PC-9 (cell line): ENCODE measurements around the gene NLRP13. TPM values are rescaled to one million over a fixed set of nuclear protein-coding genes. Genes with fewer than 3 reads are reported as not detected.
"Not testable (repeated sequence)": the region's sequence is repeated elsewhere in the genome, so short reads cannot be mapped to it uniquely, and the experiment has no call there.

Experiments
- BruUV-seq: library from RNA; stranded (reverse); fragments of 400-500 nt; replicated peaks from 2 replicates; lab custom pipeline; 2021; lab: Mats Ljungman, UMichigan
- CTCF ChIA-PET: fragments of 300-600 bp; sonication (Branson Sonifier 250); formaldehyde crosslinking; loops from one replicate; lab custom pipeline; 2022; ENCODE audit warnings: antibody characterized with exemption; lab: Charles Lee
- POLR2A ChIA-PET: fragments of 300-600 bp; sonication (Branson Sonifier 250); formaldehyde crosslinking; loops from one replicate; lab custom pipeline; 2022; ENCODE audit warnings: antibody characterized with exemption; ENCODE audit not compliant: unreplicated experiment; lab: Charles Lee
- DNase-seq, 2 experiments: peaks; one replicate each; pipeline versions ENCODE4 v3.0.0 to v3.0.0-alpha.2; 2015 to 2022; ENCODE audit warnings: mixed read lengths in 1 of 2
- H2AFZ ChIP-seq: fragments of 200-600 bp; sonication (generic); 2 replicates; pipeline ENCODE4 v1.8.1; 2017; ENCODE audit warnings: antibody characterized with exemption
- H3F3A ChIP-seq: fragments of 200-600 bp; sonication (generic); 2 replicates; pipeline ENCODE4 v1.8.1; 2017; ENCODE audit warnings: antibody characterized with exemption, mild to moderate bottlenecking, low read depth; ENCODE audit not compliant: insufficient read depth
- H3K27ac ChIP-seq: fragments of 200-600 bp; sonication (generic); 2 replicates; pipeline ENCODE4 v1.6.1; 2016; ENCODE audit warnings: mixed run types
- H3K27me3 ChIP-seq: fragments of 200-600 bp; sonication (generic); 2 replicates; pipeline ENCODE4 v1.6.1; 2016; ENCODE audit warnings: low read depth, mixed run types; ENCODE audit not compliant: insufficient read depth
- H3K36me3 ChIP-seq: fragments of 200-600 bp; sonication (generic); 2 replicates; pipeline ENCODE4 v1.6.1; 2016; ENCODE audit warnings: low read depth, mixed run types
- H3K4me1 ChIP-seq: fragments of 200-600 bp; sonication (generic); replicated peaks from 2 replicates; pipeline ENCODE4 v1.6.1; 2016; ENCODE audit warnings: mixed run types; ENCODE audit not compliant: insufficient read depth
- H3K4me2 ChIP-seq: fragments of 200-600 bp; sonication (generic); 2 replicates; pipeline ENCODE4 v1.6.1; 2017; ENCODE audit warnings: mixed run types
- H3K4me3 ChIP-seq: fragments of 200-600 bp; sonication (generic); 2 replicates; pipeline ENCODE4 v1.6.1; 2016; ENCODE audit warnings: mixed run types
- H3K79me2 ChIP-seq: fragments of 200-600 bp; sonication (generic); 2 replicates; pipeline ENCODE4 v1.6.1; 2017; ENCODE audit warnings: low read depth, mixed run types
- H3K9me2 ChIP-seq: fragments of 200-600 bp; sonication (generic); 2 replicates; pipeline ENCODE4 v1.8.1; 2017; ENCODE audit warnings: mild to moderate bottlenecking; ENCODE audit not compliant: insufficient read depth
- H3K9me3 ChIP-seq: fragments of 200-600 bp; sonication (generic); 2 replicates; pipeline ENCODE4 v1.8.1; 2016; ENCODE audit warnings: low read depth; ENCODE audit not compliant: insufficient read depth
- H4K20me1 ChIP-seq: fragments of 200-600 bp; sonication (generic); 2 replicates; pipeline ENCODE4 v1.8.1; 2017; ENCODE audit not compliant: insufficient read depth
- EZH2 ChIP-seq: fragments of 200-600 bp; sonication (generic); IDR thresholded peaks from 2 replicates; pipeline ENCODE4 v1.8.0; 2017; ENCODE audit warnings: antibody characterized with exemption, low read depth
- intact Hi-C: fragments of 100-400 bp; cut with micrococcal nuclease; formaldehyde crosslinking; loops from one replicate; pipeline ENCODE4 v1.10.0; 2022; ENCODE audit not compliant: unreplicated experiment
- total RNA-seq: library from RNA; stranded (reverse); gene quantifications from 2 replicates; pipeline ENCODE4 v1.2.3, GENCODE V29; 2021
- TF ChIP-seq, protein P1 (sequence below): fragments of 200-600 bp; sonication (generic); conservative IDR thresholded peaks from 2 replicates; pipeline ENCODE4 v1.6.1; 2017; ENCODE audit warnings: mixed run types, antibody characterized with exemption, mild to moderate bottlenecking, moderate library complexity

Gene NLRP13
- total RNA-seq, 1 experiment from 2014 or later, result not detected

DNA sequence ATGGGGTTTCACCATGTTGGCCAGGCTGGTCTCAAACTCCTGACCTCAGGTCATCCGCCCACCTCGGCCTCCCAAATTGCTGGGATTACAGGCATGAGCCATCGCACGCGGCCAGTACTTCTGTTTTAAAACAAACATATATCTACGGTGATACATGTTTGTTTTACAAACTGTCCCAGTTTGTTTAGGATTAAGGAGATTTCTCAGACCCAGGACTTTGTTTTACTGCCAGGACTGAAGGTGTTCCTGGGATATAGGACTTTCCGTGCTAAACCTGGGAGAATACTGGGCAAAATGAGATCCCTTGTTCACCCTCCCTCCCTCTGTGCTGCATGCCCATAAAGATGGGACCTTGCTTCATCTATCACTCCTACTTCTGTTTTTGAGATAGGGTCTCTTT lies 24.3 kb upstream of the NLRP13 start:
- Histone ChIP-seq H3K36me3 (no peaks in the 10 kb centered on the region), H3K27me3 (peaks cover 89% of the 10 kb centered on the region), H3F3A (no peaks in the 10 kb centered on the region), H3K79me2 (no peaks in the 10 kb centered on the region), H3K4me1 (no peaks in the 10 kb centered on the region; the same call in 1 of the 2 replicates), H3K4me3 (no peak overlapping the region), H2AFZ (no peak overlapping the region), H3K9me2 (no peaks in the 10 kb centered on the region), H4K20me1 (no peaks in the 10 kb centered on the region), H3K4me2 (no peak overlapping the region), H3K27ac (no peak overlapping the region), H3K9me3 (no peaks in the 10 kb centered on the region; the same call in 1 of the 2 replicates)
- ChIA-PET CTCF (no interaction called here), POLR2A (no interaction called here)
- intact Hi-C loops, result no loop called here
- no peak for DNase-seq
- TF ChIP-seq EZH2, result no peak
- BruUV-seq, result no TSS peak

DNA sequence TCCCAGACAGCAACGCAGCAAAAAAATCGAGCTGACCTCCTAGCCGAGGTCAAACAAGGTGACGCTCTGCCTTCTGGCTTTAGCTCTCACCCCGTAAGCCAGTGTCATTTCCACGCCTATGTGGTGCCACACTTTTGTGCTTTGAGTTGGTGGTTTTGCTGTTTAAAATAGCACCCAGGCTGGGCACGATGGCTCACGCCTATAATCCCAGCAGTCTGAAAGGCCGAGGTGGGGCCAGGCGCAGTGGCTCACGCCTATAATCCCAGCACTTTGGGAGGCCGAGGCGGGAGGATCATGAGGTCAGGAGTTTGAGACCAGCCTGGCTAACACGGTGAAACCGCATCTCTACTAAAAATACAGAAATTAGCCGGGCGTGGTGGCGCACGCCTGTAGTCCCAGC lies 18.4 kb upstream of the NLRP13 start:
- H3K9me3 ChIP-seq, H3K79me2 ChIP-seq, H3K36me3 ChIP-seq, H4K20me1 ChIP-seq, intact Hi-C loops, H2AFZ ChIP-seq, H3K4me3 ChIP-seq, H3K4me1 ChIP-seq, H3F3A ChIP-seq, H3K27ac ChIP-seq, H3K9me2 ChIP-seq, BruUV-seq, DNase-seq, POLR2A ChIA-PET, H3K4me2 ChIP-seq, CTCF ChIA-PET: not testable (repeated sequence)
- H3K27me3 ChIP-seq, result peaks cover 82% of the 10 kb centered on the region

DNA sequence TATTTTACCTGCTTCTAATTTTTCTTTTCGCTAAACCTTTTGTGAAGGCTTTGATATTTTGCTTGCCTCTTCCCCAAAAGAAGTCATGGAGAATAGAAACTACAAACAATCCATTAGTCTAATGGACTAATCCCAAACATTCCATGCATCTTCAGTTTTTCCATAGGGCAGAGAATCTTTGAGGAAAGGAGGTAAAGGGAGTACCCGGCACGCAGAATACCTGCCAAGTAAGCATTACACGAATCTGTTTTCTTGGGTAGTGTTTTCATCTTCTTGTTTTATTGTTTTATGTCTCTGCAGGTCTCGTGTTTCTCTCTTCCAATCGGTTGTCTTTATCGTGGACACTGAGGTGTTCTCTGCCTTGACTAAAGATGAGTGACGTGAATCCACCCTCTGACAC lies 15.4 kb upstream of the NLRP13 start, which contains the start of gene NLRP8:
TSS of gene NLRP8 (plus strand) at position 301 of the 400 bp plus-strand sequence.
- intact Hi-C loops, result no loop called here
- ChIA-PET POLR2A (no interaction called here), CTCF (interaction anchor here (0.7 kb wide), 1 partner anchor 56 kb away, joined by 4 read pairs; no protein-coding TSS in a partner anchor)
- Histone ChIP-seq H4K20me1 (no peaks in the 10 kb centered on the region), H3K4me3 (no peak within 1 kb of the TSS), H3K79me2 (no peaks in the 10 kb centered on the region), H3K9me3 (no peaks in the 10 kb centered on the region), H3F3A (no peaks in the 10 kb centered on the region), H3K9me2 (no peaks in the 10 kb centered on the region), H3K36me3 (no peaks in the 10 kb centered on the region), H2AFZ (no peak within 1 kb of the TSS), H3K4me2 (no peak within 1 kb of the TSS), H3K27me3 (peaks cover 65% of the 10 kb centered on the region), H3K4me1 (no peaks in the 10 kb centered on the region), H3K27ac (no peak within 1 kb of the TSS)
- BruUV-seq, result no TSS peak
- no peak for DNase-seq
- TF ChIP-seq EZH2, result no peak
- TF ChIP-seq, protein P1, sequence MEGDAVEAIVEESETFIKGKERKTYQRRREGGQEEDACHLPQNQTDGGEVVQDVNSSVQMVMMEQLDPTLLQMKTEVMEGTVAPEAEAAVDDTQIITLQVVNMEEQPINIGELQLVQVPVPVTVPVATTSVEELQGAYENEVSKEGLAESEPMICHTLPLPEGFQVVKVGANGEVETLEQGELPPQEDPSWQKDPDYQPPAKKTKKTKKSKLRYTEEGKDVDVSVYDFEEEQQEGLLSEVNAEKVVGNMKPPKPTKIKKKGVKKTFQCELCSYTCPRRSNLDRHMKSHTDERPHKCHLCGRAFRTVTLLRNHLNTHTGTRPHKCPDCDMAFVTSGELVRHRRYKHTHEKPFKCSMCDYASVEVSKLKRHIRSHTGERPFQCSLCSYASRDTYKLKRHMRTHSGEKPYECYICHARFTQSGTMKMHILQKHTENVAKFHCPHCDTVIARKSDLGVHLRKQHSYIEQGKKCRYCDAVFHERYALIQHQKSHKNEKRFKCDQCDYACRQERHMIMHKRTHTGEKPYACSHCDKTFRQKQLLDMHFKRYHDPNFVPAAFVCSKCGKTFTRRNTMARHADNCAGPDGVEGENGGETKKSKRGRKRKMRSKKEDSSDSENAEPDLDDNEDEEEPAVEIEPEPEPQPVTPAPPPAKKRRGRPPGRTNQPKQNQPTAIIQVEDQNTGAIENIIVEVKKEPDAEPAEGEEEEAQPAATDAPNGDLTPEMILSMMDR, result no peak

DNA sequence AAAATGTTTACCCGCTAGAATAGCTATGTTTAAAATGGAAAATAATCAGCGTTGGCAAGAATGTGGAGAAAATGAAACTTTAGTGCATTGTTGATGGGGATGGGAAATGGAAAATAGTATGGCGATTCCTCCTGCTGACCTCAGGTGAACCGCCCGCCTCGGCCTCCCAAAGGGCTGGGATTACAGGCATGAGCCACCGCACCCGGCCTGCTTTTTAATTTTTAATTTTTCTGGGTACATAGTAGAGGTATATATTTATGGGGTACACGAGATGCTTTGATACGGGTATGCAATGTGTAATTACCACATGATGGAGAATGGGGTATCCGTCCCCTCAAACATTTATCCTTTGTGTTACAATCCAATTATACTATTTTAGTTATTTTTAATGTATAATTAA lies 8.2 kb upstream of the NLRP13 start:
- H4K20me1 ChIP-seq, result no peaks in the 10 kb centered on the region
- no peaks in the 10 kb centered on the region for H3F3A ChIP-seq
- H2AFZ ChIP-seq, result no peak overlapping the region
- ChIA-PET POLR2A (no interaction called here), CTCF (no interaction called here)
- TF ChIP-seq, protein P1, result no peak
- no peak for TF ChIP-seq EZH2
- H3K4me1 ChIP-seq, result no peaks in the 10 kb centered on the region
- no peaks in the 10 kb centered on the region for H3K9me3 ChIP-seq
- intact Hi-C loops, result no loop called here
- H3K9me2 ChIP-seq, result no peaks in the 10 kb centered on the region
- H3K79me2 ChIP-seq, result no peaks in the 10 kb centered on the region
- DNase-seq, result no peak
- H3K27me3 ChIP-seq, result peaks cover 75% of the 10 kb centered on the region
- no peak overlapping the region for H3K4me3 ChIP-seq
- no peaks in the 10 kb centered on the region for H3K36me3 ChIP-seq
- no peak overlapping the region for H3K4me2 ChIP-seq
- no peak overlapping the region for H3K27ac ChIP-seq
- no TSS peak for BruUV-seq
